ENCODE data around the gene FXYD1.

Gene FXYD1

DNA sequence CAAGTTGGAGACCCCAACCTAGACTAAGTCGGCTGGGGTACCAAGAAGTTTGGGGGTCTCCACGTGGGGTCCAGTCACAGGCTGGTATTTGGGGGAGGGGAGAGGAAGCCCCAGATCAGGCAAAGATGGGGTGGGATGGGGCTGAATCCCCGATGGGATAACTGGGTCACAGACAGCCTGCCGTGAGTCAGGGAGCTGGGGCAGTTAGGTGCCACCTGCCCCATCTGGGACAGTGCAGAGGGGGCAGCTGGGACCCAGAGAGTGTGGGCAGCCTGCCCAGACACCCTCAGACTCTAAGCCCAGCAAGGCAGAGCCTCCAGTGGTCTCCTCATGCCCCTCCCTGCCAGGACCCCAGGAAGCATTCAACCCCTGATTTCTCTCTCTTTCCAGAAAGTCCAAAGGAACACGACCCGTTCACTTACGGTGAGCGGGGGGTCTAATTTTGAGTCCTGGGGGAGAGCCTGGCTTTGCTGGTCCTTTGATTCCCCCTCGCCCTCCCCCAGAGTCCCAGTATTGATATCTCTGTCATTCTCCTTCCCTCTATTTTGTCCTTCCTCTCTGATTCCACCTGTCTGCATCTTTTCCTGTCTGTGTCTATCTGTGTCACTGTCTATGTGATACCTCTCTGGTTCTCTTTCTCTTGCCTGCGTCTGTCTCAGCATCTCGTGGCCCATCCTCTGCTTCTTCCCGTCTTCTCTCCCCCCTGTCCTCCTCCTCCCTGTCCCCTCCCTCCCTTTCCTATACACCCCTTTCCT lies 1.8 kb downstream of the FXYD1 start:
- DNase-seq (ENCODE audit: low spot score), result no peak
- ChIA-PET POLR2A (ENCODE audit: low non-redundant PET) (no interaction called here), CTCF (interaction anchor here (0.7 to 1.8 kb wide), 5 partner anchors 25 to 297 kb away, joined by 4 to 15 read pairs (median 4); partner anchors contain the start of gene FXYD3)

DNA sequence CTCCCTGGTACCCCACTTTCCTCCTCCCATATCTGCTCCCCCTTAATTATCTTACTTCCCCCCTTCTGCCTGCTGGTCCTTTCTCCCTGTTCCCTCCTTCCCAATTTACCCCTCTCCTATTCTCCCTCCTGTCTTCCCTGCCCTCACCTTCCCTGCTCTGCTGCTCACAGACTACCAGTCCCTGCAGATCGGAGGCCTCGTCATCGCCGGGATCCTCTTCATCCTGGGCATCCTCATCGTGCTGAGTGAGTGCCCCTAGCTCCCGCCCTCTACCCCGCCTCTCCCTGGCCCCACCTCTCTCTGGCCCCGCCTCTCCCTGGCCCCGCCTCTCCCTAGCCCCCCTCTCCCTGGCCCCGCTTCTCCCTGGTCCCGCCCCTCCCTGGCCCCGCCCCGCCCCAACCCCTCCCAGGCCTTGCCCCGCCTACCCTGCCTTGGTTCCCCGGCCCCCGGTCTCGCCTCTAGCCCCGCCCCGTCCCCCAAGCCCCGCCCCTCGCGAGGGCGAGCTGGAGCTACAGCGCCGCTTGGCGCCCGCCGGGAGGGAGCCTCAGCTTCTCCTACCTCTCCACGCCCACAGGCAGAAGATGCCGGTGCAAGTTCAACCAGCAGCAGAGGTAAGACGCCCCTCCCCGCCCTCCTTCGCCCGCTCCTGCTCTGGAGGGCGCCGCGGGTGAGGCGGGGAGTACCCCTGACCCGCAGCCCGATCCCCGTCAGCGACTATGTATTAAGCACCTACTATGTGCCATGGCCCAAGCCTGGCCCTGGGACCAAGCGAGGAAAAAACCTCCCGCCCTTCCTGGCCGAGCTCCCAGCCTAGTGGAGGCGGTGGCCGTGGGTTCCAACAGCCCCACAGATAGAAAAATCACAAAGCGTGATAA lies 2.6 kb downstream of the FXYD1 start:
- no peak overlapping the region; the same call in 1 of the 2 replicates for H3K27ac ChIP-seq
- DNase-seq (ENCODE audit: low spot score), result peak; percentile 99
- TF ChIP-seq CTCF (conservative IDR thresholded peaks at IDR 0.05; ENCODE audit: low read depth), result peak; percentile 82
- ChIA-PET POLR2A (ENCODE audit: low non-redundant PET) (no interaction called here), CTCF (interaction anchor here (0.6 to 2.6 kb wide), 10 partner anchors 25 to 125 kb away, joined by 3 to 15 read pairs (median 4); partner anchors contain the start of gene FXYD3)

More for the DNA sequence above, 1.8 kb downstream of the FXYD1 start:
- TF ChIP-seq CTCF (conservative IDR thresholded peaks at IDR 0.05; ENCODE audit: low read depth), result no peak
- H3K27ac ChIP-seq, result peak overlapping the region; percentile 26

DNA sequence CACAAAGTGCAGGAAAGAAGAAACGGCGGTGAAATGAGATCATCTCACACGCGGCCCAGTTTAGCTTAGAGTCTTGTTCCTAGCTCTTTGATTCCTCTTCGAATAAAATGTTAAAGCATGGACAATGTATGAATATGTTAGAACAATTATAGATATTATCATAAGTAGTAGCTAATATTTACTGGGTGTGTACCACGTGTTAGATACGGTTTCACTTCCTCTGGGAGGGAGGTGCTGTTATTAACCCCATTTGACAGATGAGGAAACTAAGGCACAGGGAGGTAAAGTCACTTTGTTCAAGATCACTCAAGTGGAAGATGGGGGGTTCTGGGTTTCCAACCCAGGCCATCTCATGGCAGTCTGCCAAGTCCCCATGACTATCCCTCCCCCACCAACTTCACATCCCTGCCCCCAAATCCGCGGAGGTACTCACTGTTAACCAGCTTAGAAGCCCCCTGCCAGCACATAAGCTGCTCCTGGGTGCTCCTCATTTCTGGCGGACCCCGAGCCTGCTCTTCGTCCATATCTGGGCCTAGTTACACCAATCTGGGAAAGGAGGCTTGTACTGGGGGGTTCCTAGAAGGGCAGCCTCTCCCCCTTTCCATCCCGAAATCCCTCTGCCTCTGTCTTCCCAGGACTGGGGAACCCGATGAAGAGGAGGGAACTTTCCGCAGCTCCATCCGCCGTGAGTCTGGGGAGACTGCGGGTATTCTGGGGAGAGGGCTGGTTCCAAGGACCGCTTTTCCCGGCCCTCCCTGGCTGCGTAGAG lies 3.4 kb downstream of the FXYD1 start:
- CTCF ChIA-PET, result interaction anchor here (0.6 to 2.6 kb wide), 13 partner anchors 28 to 170 kb away, joined by 3 to 15 read pairs (median 5); no protein-coding TSS in a partner anchor
- H3K27ac ChIP-seq, result no peak overlapping the region
- no peak for TF ChIP-seq CTCF (conservative IDR thresholded peaks at IDR 0.05; ENCODE audit: low read depth)
- POLR2A ChIA-PET (ENCODE audit: low non-redundant PET), result no interaction called here
- DNase-seq (ENCODE audit: low spot score), result no peak

DNA sequence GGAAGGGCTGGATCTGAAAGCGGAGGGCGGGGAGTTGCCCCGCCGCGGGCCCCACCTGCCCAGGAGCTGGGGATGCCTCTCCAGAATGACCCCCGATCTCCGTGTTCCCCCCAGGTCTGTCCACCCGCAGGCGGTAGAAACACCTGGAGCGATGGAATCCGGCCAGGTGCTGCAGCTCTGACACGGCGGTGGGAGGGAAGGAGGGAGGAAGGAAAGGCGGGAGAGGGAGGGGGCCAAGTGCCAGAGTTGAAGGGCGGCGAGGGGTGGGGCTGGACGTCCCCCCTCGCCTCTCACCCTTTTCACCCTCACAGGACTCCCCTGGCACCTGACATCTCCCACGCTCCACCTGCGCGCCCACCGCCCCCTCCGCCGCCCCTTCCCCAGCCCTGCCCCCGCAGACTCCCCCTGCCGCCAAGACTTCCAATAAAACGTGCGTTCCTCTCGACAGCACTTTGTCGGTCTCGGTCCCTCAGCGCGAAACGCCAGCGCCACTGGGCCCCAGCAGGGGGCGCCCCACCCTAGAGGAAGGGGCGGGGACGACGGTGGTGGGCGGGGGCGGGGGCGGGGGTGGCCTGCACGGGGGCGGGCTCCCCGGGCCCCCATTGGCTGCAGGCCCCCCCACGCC lies 4.1 kb downstream of the FXYD1 start:
- ChIA-PET CTCF (interaction anchor here (0.5 to 2.6 kb wide), 10 partner anchors 28 to 171 kb away, joined by 3 to 14 read pairs (median 4); no protein-coding TSS in a partner anchor), POLR2A (ENCODE audit: low non-redundant PET) (no interaction called here)
- peak; percentile 34 for DNase-seq (ENCODE audit: low spot score)
- no peak overlapping the region for H3K27ac ChIP-seq
- TF ChIP-seq CTCF (conservative IDR thresholded peaks at IDR 0.05; ENCODE audit: low read depth), result peak; percentile 66

DNA sequence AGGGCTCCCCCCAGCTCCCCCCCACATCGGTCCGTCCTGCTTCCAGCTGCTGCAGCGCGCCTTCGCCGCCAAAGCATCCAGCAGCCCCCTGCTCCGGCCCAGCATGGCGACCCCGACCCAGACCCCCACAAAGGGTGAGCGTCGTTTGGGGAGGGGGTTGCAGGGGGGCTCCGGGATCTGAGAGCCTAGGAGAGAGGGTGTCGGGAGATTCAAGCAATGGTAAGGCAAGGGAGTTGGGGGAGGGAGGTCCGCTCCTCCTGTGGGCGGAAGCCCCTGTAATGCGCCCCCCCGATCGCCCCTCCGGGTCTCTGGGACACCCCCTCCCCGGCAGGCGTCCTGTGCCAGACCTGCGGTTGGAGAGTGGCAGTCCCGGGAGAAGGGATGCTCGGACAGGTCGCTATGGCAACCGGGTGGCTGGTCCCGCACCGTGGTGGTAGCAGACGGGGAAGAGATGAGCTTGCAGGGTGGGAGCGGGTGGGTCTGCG lies 4.6 kb downstream of the FXYD1 start, which contains the start of gene FXYD7:
Gene FXYD7 (plus strand): TSS at position 25 of the 485 bp plus-strand sequence. CDS start 79 bp downstream, at position 104.
- peak; percentile 16; the same call in 1 of the 2 replicates for TF ChIP-seq CTCF (conservative IDR thresholded peaks at IDR 0.05; ENCODE audit: low read depth)
- ChIA-PET POLR2A (ENCODE audit: low non-redundant PET) (no interaction called here), CTCF (interaction anchor here (0.6 to 2.6 kb wide), 5 partner anchors 29 to 172 kb away, joined by 4 to 14 read pairs (median 5); no protein-coding TSS in a partner anchor)
- DNase-seq (ENCODE audit: low spot score), result no peak
- no peak within 1 kb of the TSS for H3K27ac ChIP-seq
